Activated CD4-positive, alpha-beta memory T cell treated with anti-CD3 and anti-CD28 coated beads for 36 hours (primary cell): ENCODE data around the gene RAC3. TPM values are rescaled to one million over a fixed set of nuclear protein-coding genes. Genes with fewer than 3 reads are reported as not detected.

Experiments used
- CTCF ChIA-PET: fragments of 350-600 bp; sonication (Branson Sonifier 250); formaldehyde crosslinking; loops from one replicate; lab custom pipeline; 2021; ENCODE audit warnings: antibody characterized with exemption, inconsistent platforms; lab: Charles Lee
- POLR2A ChIA-PET: fragments of 350-600 bp; sonication (Branson Sonifier 250); formaldehyde crosslinking; loops from one replicate; lab custom pipeline; 2021; ENCODE audit warnings: antibody characterized with exemption; lab: Charles Lee
- DNase-seq: peaks from one replicate; pipeline ENCODE4 v3.0.0-alpha.2; 2020
- H3K27ac Mint-ChIP-seq: one replicate; pipeline ENCODE4 v1.8.0; 2021; ENCODE audit warnings: mixed read lengths
- H3K27me3 Mint-ChIP-seq: one replicate; pipeline ENCODE4 v1.8.0; 2021; ENCODE audit warnings: mixed read lengths
- H3K36me3 Mint-ChIP-seq: one replicate; pipeline ENCODE4 v1.8.0; 2021; ENCODE audit warnings: mixed read lengths
- H3K4me1 Mint-ChIP-seq: one replicate; pipeline ENCODE4 v1.8.0; 2021; ENCODE audit warnings: low read depth, mixed read lengths
- H3K4me3 Mint-ChIP-seq: one replicate; pipeline ENCODE4 v1.8.0; 2021; ENCODE audit warnings: mild to moderate bottlenecking, mixed read lengths
- H3K9me3 Mint-ChIP-seq: one replicate; pipeline ENCODE4 v1.8.0; 2021; ENCODE audit warnings: mixed read lengths
- intact Hi-C: fragments of 100-400 bp; cut with micrococcal nuclease; formaldehyde crosslinking; loops from one replicate; pipeline ENCODE4 v1.15.1; 2023
- total RNA-seq, 2 experiments: library from RNA; stranded (reverse); gene quantifications; one replicate each; pipeline ENCODE4 v1.2.3, GENCODE V29; 2021

RAC3 gene
- total RNA-seq, 2 experiments from 2014 or later = 6.3 to 8.1 TPM

- Mint-ChIP-seq H3K36me3 (peaks cover 11% of the 10 kb centered on the region), H3K4me3 (no peak overlapping the region), H3K27ac (no peak overlapping the region), H3K4me1 (no peaks in the 10 kb centered on the region), H3K9me3 (no peaks in the 10 kb centered on the region), H3K27me3 (no peaks in the 10 kb centered on the region)
- intact Hi-C loops = no loop called here
- DNase-seq = no peak
- POLR2A ChIA-PET = interaction anchor here (1.4 kb wide), 1 partner anchor 18 kb away, joined by 6 read pairs; no protein-coding TSS in a partner anchor
- CTCF ChIA-PET = interaction anchor here (1.6 kb wide), 1 partner anchor 48 kb away, joined by 7 read pairs; no protein-coding TSS in a partner anchor
Observed at GRCh38 chr17:82077617-82078358, 46.3 kb downstream of the RAC3 start.

- no peaks in the 10 kb centered on the region for H3K9me3 Mint-ChIP-seq
Observed at GRCh38 chr17:82078433-82078832, 47.0 kb downstream of the RAC3 start.

GRCh38 chr17:82079001-82079677 is 47.7 kb downstream of the RAC3 start:
- Mint-ChIP-seq H3K9me3 (no peaks in the 10 kb centered on the region), H3K36me3 (peaks cover 21% of the 10 kb centered on the region), H3K27me3 (no peaks in the 10 kb centered on the region), H3K4me1 (no peaks in the 10 kb centered on the region), H3K4me3 (no peak overlapping the region), H3K27ac (no peak overlapping the region)
- CTCF ChIA-PET = no interaction called here
- POLR2A ChIA-PET = no interaction called here
- DNase-seq = no peak
- intact Hi-C loops = no loop called here

More at GRCh38 chr17:82078433-82078832, 47.0 kb downstream of the RAC3 start:
- Mint-ChIP-seq H3K36me3 (peaks cover 16% of the 10 kb centered on the region), H3K4me3 (no peak overlapping the region), H3K27me3 (no peaks in the 10 kb centered on the region), H3K4me1 (no peaks in the 10 kb centered on the region), H3K27ac (no peak overlapping the region)
- intact Hi-C loops = no loop called here
- POLR2A ChIA-PET = interaction anchor here (1.4 kb wide), 1 partner anchor 19 kb away, joined by 6 read pairs; no protein-coding TSS in a partner anchor
- CTCF ChIA-PET = no interaction called here
- no peak for DNase-seq

GRCh38 chr17:82080048-82080788 is 48.7 kb downstream of the RAC3 start:
- no peaks in the 10 kb centered on the region for H3K27me3 Mint-ChIP-seq
- intact Hi-C loops = no loop called here
- no peaks in the 10 kb centered on the region for H3K4me1 Mint-ChIP-seq
- H3K4me3 Mint-ChIP-seq = no peak overlapping the region
- H3K27ac Mint-ChIP-seq = no peak overlapping the region
- ChIA-PET CTCF (no interaction called here), POLR2A (no interaction called here)
- DNase-seq = no peak
- no peaks in the 10 kb centered on the region for H3K9me3 Mint-ChIP-seq
- H3K36me3 Mint-ChIP-seq = peaks cover 26% of the 10 kb centered on the region

- Mint-ChIP-seq H3K4me3 (no peak overlapping the region), H3K36me3 (peaks cover 26% of the 10 kb centered on the region), H3K27ac (no peak overlapping the region), H3K9me3 (no peaks in the 10 kb centered on the region), H3K27me3 (no peaks in the 10 kb centered on the region), H3K4me1 (no peaks in the 10 kb centered on the region)
- ChIA-PET POLR2A (no interaction called here), CTCF (no interaction called here)
- intact Hi-C loops = no loop called here
- no peak for DNase-seq
Observed at GRCh38 chr17:82080789-82081464, 49.4 kb downstream of the RAC3 start.

GRCh38 chr17:82081546-82081945 is 50.1 kb downstream of the RAC3 start:
- POLR2A ChIA-PET = no interaction called here
- Mint-ChIP-seq H3K4me1 (no peaks in the 10 kb centered on the region), H3K27ac (no peak overlapping the region)

GRCh38 chr17:82081966-82082365 is 50.5 kb downstream of the RAC3 start:
- Mint-ChIP-seq H3K4me3 (no peak overlapping the region), H3K4me1 (no peaks in the 10 kb centered on the region), H3K27me3 (no peaks in the 10 kb centered on the region), H3K36me3 (peaks cover 26% of the 10 kb centered on the region), H3K27ac (no peak overlapping the region), H3K9me3 (no peaks in the 10 kb centered on the region)
- CTCF ChIA-PET = interaction anchor here (0.6 kb wide), 1 partner anchor 51 kb away, joined by 3 read pairs; no protein-coding TSS in a partner anchor
- POLR2A ChIA-PET = no interaction called here
- intact Hi-C loops = no loop called here
- no peak for DNase-seq

More at GRCh38 chr17:82081546-82081945, 50.1 kb downstream of the RAC3 start:
- CTCF ChIA-PET = interaction anchor here (0.6 kb wide), 1 partner anchor 51 kb away, joined by 3 read pairs; no protein-coding TSS in a partner anchor
- no peaks in the 10 kb centered on the region for H3K27me3 Mint-ChIP-seq
- no peak overlapping the region for H3K4me3 Mint-ChIP-seq
- H3K36me3 Mint-ChIP-seq = peaks cover 26% of the 10 kb centered on the region
- intact Hi-C loops = no loop called here
- no peaks in the 10 kb centered on the region for H3K9me3 Mint-ChIP-seq
- DNase-seq = no peak

- POLR2A ChIA-PET = no interaction called here
- CTCF ChIA-PET = no interaction called here
- no peak for DNase-seq
- Mint-ChIP-seq H3K27ac (no peak overlapping the region), H3K27me3 (no peaks in the 10 kb centered on the region), H3K36me3 (peaks cover 26% of the 10 kb centered on the region), H3K9me3 (no peaks in the 10 kb centered on the region), H3K4me1 (no peaks in the 10 kb centered on the region), H3K4me3 (no peak overlapping the region)
- intact Hi-C loops = no loop called here
Observed at GRCh38 chr17:82082456-82082855, 51.0 kb downstream of the RAC3 start.

GRCh38 chr17:82083009-82083408 is 51.5 kb downstream of the RAC3 start:
- POLR2A ChIA-PET = no interaction called here
- no peaks in the 10 kb centered on the region for H3K27me3 Mint-ChIP-seq
- no peak overlapping the region for H3K27ac Mint-ChIP-seq

More at GRCh38 chr17:82083009-82083408, 51.5 kb downstream of the RAC3 start:
- Mint-ChIP-seq H3K4me3 (no peak overlapping the region), H3K36me3 (peaks cover 26% of the 10 kb centered on the region), H3K9me3 (no peaks in the 10 kb centered on the region), H3K4me1 (no peaks in the 10 kb centered on the region)
- DNase-seq = no peak
- intact Hi-C loops = no loop called here
- CTCF ChIA-PET = no interaction called here
